NCI-H2227 (cell line): Measurements from ENCODE around the gene TBKBP1.
"Not testable (repeated sequence)": the region's sequence is repeated elsewhere in the genome, so short reads cannot be mapped to it uniquely, and the experiment has no call there.

Experiments
- DNase-seq: peaks from one replicate; lab custom pipeline; 2025; ENCODE audit not compliant: unreplicated experiment; lab: John Stamatoyannopoulos, UW

Gene TBKBP1

GRCh38 chr17:47731396-47731795 lies 37.4 kb downstream of the TBKBP1 start:
- DNase-seq = no peak

GRCh38 chr17:47732399-47733046 lies 38.6 kb downstream of the TBKBP1 start:
- no peak for DNase-seq

- peak; percentile 80 for DNase-seq
Observed at GRCh38 chr17:47733047-47733673, 39.2 kb downstream of the TBKBP1 start, which contains the start of gene TBX21. Gene TBX21 (plus strand): TSS chr17:47733236. CDS start chr17:47733455, 219 bp downstream.

- DNase-seq = peak; percentile 15
Observed at GRCh38 chr17:47733674-47734410, 39.9 kb downstream of the TBKBP1 start.

GRCh38 chr17:47735139-47735464 lies 41.1 kb downstream of the TBKBP1 start:
- DNase-seq = no peak

GRCh38 chr17:47735536-47736011 lies 41.6 kb downstream of the TBKBP1 start:
- DNase-seq = no peak

- no peak for DNase-seq
Observed at GRCh38 chr17:47736501-47737495, 42.8 kb downstream of the TBKBP1 start.

GRCh38 chr17:47738178-47738577 lies 44.2 kb downstream of the TBKBP1 start:
- DNase-seq = no peak

- DNase-seq = no peak
Observed at GRCh38 chr17:47739150-47739549, 45.2 kb downstream of the TBKBP1 start.

GRCh38 chr17:47739945-47740344 lies 46.0 kb downstream of the TBKBP1 start:
- DNase-seq = not testable (repeated sequence)

- DNase-seq = no peak
Observed at GRCh38 chr17:47741109-47741792, 47.3 kb downstream of the TBKBP1 start.

- DNase-seq = no peak
Observed at GRCh38 chr17:47741793-47742145, 47.8 kb downstream of the TBKBP1 start.

GRCh38 chr17:47742319-47743181 lies 48.6 kb downstream of the TBKBP1 start:
- DNase-seq = peak; percentile 26

GRCh38 chr17:47744168-47745036 lies 50.4 kb downstream of the TBKBP1 start:
- no peak for DNase-seq

GRCh38 chr17:47745037-47745380 lies 51.0 kb downstream of the TBKBP1 start:
- DNase-seq = no peak

- DNase-seq = no peak
Observed at GRCh38 chr17:47751471-47751870, 57.5 kb downstream of the TBKBP1 start.

GRCh38 chr17:47757386-47757785 lies 63.4 kb downstream of the TBKBP1 start:
- no peak for DNase-seq

- DNase-seq = no peak
Observed at GRCh38 chr17:47760409-47761140, 66.6 kb downstream of the TBKBP1 start.
